ENCODE data around the gene SLC38A2.

DNA sequence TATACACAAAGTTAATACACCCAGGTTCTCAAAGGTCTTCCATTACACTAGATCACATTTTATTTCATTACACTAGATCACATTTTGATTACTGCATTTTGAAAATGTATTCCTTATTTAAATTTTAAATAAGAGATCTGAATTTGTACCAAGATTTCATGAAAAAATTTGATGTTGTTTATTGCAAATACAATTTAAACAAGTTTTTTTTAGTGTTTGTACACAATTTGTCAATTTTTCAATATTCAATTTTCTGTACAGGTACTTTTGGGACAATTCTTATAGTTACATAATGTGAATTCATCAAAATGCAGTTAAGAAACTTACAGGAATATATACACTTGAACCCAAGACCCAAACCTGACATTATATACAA, 14.3 kb downstream of the SLC38A2 start:
- TF ChIP-seq POLR2A (IDR thresholded peaks at IDR 0.05) (no peak), EP300 (IDR thresholded peaks at IDR 0.05) (no peak)
- TF ChIP-seq, protein P1, sequence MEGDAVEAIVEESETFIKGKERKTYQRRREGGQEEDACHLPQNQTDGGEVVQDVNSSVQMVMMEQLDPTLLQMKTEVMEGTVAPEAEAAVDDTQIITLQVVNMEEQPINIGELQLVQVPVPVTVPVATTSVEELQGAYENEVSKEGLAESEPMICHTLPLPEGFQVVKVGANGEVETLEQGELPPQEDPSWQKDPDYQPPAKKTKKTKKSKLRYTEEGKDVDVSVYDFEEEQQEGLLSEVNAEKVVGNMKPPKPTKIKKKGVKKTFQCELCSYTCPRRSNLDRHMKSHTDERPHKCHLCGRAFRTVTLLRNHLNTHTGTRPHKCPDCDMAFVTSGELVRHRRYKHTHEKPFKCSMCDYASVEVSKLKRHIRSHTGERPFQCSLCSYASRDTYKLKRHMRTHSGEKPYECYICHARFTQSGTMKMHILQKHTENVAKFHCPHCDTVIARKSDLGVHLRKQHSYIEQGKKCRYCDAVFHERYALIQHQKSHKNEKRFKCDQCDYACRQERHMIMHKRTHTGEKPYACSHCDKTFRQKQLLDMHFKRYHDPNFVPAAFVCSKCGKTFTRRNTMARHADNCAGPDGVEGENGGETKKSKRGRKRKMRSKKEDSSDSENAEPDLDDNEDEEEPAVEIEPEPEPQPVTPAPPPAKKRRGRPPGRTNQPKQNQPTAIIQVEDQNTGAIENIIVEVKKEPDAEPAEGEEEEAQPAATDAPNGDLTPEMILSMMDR (IDR thresholded peaks at IDR 0.05), result no peak

All from tibial nerve (tissue), 4 donors.